GM19463 (cell line): ENCODE measurements around the gene SLCO3A1.

ENCODE experiments used
- ATAC-seq: cut with Tn5 transposase; IDR thresholded peaks from one replicate; pipeline ENCODE4 v1.9.1; 2021; ENCODE audit warnings: mild to moderate bottlenecking, moderate library complexity; ENCODE audit not compliant: unreplicated experiment

The SLCO3A1 gene

GRCh38 chr15:91992945-91993344 lies 139.4 kb downstream of the SLCO3A1 start:
- no peak for ATAC-seq

- ATAC-seq, result no peak
Observed at GRCh38 chr15:91995146-91995545, 141.6 kb downstream of the SLCO3A1 start.

DNA sequence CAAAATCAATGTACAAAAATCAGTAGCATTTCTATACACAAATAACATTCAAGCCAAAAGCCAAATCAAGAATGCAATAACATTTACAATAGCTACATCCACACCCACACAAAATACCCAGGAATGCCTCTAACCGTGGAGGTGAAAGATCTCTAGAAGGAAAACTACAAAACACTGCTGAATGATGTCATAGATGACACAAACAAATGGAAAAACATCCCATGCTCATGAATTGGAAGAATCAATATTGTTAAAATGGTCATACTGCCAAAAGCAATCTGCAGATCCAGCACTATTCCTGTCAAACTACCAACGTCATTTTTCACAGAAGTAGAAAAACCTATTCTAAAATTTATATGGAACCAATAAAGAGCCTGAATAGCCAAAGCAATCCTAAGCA lies 143.7 kb downstream of the SLCO3A1 start:
- ATAC-seq, result no peak

DNA sequence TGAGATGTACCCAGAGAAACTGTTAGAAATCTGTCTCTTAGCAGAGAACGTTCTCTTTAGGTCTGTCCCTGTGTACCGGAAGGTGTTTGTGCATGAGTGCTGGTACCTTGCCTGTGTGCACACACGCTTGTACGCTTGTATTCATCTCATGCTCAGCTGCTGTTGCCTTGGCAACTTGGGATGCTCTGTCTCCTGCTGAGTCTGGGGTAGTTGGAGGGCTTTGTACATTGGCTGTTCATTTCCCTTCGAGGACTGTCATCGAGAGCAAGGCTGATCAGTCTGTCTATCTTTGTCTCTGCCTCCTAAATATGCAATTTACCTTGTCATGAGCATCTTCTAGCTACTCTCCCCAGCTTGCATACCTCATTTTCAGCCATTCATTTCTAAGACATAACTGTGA lies 147.2 kb downstream of the SLCO3A1 start:
- no peak for ATAC-seq

DNA sequence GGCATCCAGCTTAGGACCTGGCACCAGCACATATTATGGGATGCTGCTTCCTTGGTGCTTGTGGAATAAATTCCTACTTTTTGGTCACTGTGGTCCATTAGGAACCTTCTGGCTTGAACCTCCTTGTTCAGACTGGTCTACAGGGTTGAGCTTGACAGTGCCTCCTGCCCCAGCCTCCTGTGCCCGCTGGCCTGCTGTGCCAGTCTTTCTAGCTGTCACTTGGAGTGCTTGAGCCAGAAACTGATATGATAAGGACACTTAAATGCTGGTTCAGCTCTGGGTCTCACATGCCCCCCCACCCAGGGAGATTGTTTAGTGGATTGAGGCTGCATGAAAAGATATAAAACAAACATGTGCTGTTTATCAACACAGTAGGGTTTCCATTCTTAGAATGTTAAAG lies 147.8 kb downstream of the SLCO3A1 start:
- ATAC-seq, result no peak

- no peak for ATAC-seq
Observed at GRCh38 chr15:92002666-92003065, 149.2 kb downstream of the SLCO3A1 start.

DNA sequence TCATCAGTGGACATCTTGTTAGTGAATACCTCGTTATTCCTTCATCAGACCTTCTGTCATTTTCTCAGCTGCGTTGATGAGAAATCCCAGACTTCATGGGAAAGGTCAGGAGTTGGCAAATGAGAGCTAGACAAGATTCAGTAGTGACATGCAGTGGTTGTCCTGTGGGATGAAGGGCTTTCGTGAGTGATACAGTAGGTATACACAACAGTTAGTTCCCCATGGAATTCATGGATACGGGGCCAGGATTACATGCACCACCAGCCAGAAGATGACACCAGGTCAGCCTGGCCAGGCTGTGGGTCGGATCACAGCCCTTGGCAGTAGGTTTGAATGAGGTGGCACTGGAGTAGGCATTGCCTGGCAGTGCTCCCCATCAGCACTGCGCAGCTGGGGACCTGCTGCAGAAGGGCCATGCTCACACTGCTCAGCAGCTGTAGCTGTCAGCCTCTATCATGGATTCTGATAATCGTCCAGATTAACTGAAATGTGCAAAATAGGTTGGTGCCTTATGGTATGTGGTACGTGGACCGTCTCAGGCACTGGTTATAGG lies 150.1 kb downstream of the SLCO3A1 start:
- no peak for ATAC-seq

- ATAC-seq, result no peak
Observed at GRCh38 chr15:92005154-92005553, 151.6 kb downstream of the SLCO3A1 start.

- ATAC-seq, result no peak
Observed at GRCh38 chr15:92006186-92007028, 152.9 kb downstream of the SLCO3A1 start.

DNA sequence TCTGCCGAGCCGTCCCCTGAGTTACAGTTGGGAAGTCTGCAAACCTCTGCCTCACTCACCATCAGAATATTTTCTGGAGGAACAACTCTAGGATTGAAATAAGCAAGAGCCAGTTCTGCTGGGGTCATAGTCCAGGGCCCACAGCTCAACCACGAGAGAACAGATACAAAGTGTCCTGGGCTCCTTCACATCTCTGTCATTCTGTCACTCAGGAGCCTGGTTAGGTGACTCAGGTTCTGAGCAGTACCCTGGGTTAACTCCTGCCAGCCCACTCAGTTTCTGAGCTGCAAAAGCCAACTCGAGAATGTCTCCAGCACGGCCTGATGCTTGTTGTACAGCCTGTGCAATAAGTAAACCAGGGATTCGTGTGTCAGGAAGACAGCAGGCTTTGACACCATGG lies 155.7 kb downstream of the SLCO3A1 start:
- no peak for ATAC-seq

GRCh38 chr15:92011611-92012367 lies 158.3 kb downstream of the SLCO3A1 start:
- ATAC-seq, result no peak

- ATAC-seq, result no peak
Observed at GRCh38 chr15:92012368-92012629, 158.8 kb downstream of the SLCO3A1 start.

DNA sequence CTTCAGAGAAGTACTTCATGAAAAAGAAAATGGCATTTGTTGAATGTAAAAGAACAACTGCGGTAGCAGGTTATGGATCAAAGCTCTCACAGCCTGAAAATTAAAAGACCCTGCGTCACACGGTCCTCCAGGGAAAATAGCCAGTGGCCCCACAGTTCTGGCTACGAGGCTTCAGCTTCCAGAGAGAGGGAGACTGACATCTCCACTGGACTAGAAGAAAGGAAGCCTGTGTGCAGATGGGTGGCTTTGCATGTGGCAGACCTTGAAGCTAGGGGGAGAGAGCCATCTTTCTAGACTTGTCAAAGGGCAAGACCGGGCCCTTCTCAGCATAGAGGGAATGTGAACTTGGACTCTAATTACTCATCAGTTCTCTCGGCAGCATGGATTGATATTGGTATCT lies 159.4 kb downstream of the SLCO3A1 start:
- ATAC-seq, result no peak

DNA sequence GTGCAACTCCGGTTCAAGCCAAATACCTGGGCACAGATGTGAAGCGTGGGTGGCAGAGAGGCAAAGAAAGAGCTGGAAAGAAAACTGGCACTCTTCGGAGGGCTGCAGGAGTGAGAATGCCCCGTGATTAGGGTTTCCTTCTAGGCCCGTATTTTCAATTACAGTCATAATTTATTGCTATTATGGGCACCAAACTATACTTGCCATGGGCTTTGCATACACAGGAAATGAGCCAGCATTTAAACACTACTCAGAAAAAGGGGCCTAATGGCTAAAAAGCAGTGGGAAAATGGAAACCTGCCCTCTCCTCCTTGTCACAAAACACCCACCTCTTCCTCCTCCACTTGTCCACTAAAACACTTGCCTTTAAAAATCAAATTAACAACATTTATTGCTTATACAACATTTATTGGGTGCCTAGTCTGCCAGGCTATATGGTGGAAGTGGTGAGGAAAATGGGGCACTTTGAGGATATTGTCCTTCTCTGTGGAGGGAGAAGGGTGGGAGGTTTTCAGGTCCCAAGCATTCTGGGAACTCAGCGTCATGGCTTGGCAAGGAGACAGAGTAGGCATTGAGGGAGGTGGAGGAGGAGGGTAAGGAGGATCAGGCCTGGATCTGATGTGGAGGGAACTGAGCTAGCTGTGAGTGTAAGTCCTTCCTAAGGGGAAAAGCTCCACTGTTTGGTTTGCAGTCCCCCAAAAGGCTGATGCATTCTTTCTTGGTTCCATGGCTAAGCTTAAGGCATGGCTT lies 160.9 kb downstream of the SLCO3A1 start:
- ATAC-seq, result no peak

DNA sequence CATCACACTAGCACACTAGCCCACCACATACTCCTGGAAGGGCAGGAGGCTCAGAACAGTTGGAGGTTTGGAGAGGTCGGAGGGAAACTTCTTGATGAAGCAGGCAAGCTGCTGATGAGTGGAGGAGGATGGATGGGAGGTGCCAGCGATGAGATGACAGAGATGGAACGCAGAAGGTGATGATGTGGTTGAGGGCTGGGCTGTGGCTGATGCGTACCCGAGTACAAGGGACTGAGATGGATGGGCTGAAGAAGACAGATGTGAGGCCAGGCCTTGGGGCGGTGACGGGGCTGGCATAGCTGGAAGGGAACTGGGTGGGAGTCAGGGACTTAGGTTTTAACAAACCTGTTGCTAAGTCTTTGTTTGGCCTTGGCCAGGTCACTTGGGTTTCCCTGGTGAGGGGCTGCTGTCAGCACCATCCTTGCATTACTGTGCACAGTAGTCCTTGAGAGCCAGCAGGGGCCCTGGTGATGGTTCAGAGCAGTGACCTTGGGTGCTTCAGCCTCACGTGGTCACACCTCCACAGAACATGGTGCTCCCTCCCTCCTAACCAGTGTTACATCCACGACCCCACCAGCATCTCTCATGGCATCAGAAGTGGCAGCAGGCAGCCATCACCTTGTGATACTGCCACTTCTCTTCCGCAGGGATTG lies 164.5 kb downstream of the SLCO3A1 start:
- no peak for ATAC-seq

- ATAC-seq, result no peak
Observed at GRCh38 chr15:92018535-92019239, 165.2 kb downstream of the SLCO3A1 start.

DNA sequence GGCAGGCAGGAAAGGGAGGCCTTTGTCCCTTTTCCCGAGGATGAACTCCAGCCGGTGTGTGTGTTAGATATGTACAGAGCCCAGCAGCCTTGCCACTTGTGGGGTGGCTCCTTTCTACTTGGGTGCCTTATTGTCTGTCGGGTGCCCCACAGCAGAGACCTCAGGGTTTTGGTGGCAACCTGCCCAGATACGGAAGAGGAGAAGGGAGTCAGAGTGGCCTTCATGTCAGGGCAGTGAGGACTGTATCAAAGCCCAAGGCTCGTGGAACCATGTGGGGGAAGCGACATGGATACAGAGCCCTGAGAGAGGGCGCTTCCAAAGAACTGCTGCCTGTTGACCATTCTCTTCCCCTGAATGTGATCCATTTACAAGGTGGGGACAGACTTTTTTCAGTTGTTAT lies 166.2 kb downstream of the SLCO3A1 start:
- ATAC-seq, result no peak

DNA sequence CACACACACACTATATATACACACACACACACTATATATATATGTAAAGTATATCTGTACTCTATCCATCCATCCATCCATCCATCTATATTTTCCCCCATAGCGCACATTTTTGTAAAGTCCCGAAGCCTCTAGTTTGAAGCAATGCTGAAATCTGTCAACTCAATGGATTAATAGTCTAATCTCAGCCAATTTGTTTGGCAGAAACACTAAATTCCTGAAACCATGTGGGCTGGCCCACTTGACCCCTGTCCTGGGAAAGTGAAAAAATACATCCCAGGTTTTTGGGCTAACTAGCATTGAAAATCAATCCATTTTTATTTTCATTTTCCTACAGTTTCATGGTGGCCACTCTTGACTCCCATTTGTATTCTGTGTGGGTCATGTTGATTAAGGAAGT lies 166.7 kb downstream of the SLCO3A1 start:
- no peak for ATAC-seq

- ATAC-seq, result no peak
Observed at GRCh38 chr15:92020804-92021203, 167.3 kb downstream of the SLCO3A1 start.

DNA sequence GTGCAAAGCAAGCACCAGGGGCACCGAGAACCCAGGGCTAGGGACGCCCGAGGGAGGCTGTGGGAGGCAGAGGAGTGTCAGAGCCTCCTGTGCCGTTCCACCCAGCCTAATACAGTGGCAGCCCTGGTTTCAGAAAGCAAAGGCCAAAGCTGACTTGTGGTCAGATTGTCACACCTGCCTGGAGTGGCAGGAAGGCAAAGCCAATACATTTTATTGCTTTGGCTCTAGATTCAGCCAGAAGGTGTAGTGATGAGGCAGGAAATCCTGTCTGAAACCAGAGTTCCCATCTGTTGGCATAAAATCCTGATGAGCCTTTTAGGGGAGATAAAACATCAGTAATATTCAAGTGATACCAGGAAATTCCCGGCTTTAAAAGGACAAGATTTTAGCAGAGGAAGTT lies 168.3 kb downstream of the SLCO3A1 start:
- ATAC-seq, result no peak
